GM12878 (cell line): ENCODE results near the gene MEI1. TPM values are rescaled to one million over a fixed set of nuclear protein-coding genes. Genes with fewer than 3 reads are reported as not detected.
A peak's percentile ranks its signal among the peaks of the same experiment; 100 is the strongest.
"Not testable (repeated sequence)": the region's sequence is repeated elsewhere in the genome, so short reads cannot be mapped to it uniquely, and the experiment has no call there.

Experiments used
- ATAC-seq: fragments of 200-7000 bp; cut with Tn5 transposase; 3 replicates; pipeline ENCODE4 v1.9.1; 2020; ENCODE audit warnings: mild to moderate bottlenecking, moderate library complexity
- BruUV-seq: library from RNA; stranded (reverse); fragments of 400-500 nt; replicated peaks from 2 replicates; lab custom pipeline; 2021; lab: Mats Ljungman, UMichigan
- CTCF ChIA-PET: fragments of 300-600 bp; sonication (Branson Sonifier 250); formaldehyde crosslinking; extraction: SDS; loops from one replicate; lab custom pipeline; 2021; ENCODE audit warnings: inconsistent platforms; lab: Yijun Ruan, JAX
- POLR2A ChIA-PET: fragments of 350-600 bp; formaldehyde crosslinking; extraction: SDS; loops from one replicate; lab custom pipeline; 2021; ENCODE audit warnings: inconsistent platforms; lab: Charles Lee
- RAD21 ChIA-PET: fragments of 300-600 bp; sonication (Branson Sonifier 250); formaldehyde crosslinking; loops from one replicate; lab custom pipeline; 2023; ENCODE audit warnings: antibody characterized with exemption; ENCODE audit not compliant: unreplicated experiment; lab: Charles Lee
- SMC1A ChIA-PET: fragments of 300-600 bp; sonication (Branson Sonifier 250); formaldehyde crosslinking; loops from one replicate; lab custom pipeline; 2023; ENCODE audit not compliant: unreplicated experiment, uncharacterized antibody; lab: Charles Lee
- DNase-seq: peaks from one replicate; pipeline ENCODE4 v3.0.0-alpha.2; 2011; ENCODE audit warnings: low read depth, low spot score
- FAIRE-seq: peaks from 3 replicates; lab custom pipeline; 2011; peaks lifted over from hg19 to GRCh38; lab: Jason Lieb, UNC
- H2AFZ ChIP-seq: 2 replicates; pipeline ENCODE4 v1.6.0; 2011; ENCODE audit warnings: low read depth, low read length, control low read depth; ENCODE audit not compliant: control insufficient read depth
- H3K27ac ChIP-seq: 2 replicates; pipeline ENCODE4 v1.5.1; 2011; ENCODE audit warnings: control low read depth; ENCODE audit not compliant: control insufficient read depth, insufficient read depth
- H3K27me3 ChIP-seq, 2 experiments: replicated peaks in 1 of 2; 2 replicates each; pipeline versions ENCODE4 v1.6.0 to v1.6.1; 2011; ENCODE audit warnings: low read length in 1 of 2; ENCODE audit not compliant: control insufficient read depth in 2 of 2, insufficient read depth in 2 of 2
- H3K36me3 ChIP-seq, 2 experiments: 2 replicates each; pipeline ENCODE4 v1.5.1; 2011; ENCODE audit warnings: low read length in 1 of 2; ENCODE audit not compliant: control insufficient read depth in 2 of 2, insufficient read depth in 2 of 2
- H3K4me1 ChIP-seq: 2 replicates; pipeline ENCODE4 v1.6.1; 2011; ENCODE audit warnings: mild to moderate bottlenecking, low read length, moderate library complexity, mixed read lengths; ENCODE audit not compliant: control insufficient read depth, insufficient read depth
- H3K4me2 ChIP-seq: 2 replicates; pipeline ENCODE4 v1.6.0; 2011; ENCODE audit warnings: control low read depth; ENCODE audit not compliant: control insufficient read depth, insufficient read depth
- H3K4me3 ChIP-seq: fragments of 200-600 bp; sonication (generic); 2 replicates; pipeline ENCODE4 v1.5.1; 2016
- H3K79me2 ChIP-seq: 2 replicates; pipeline ENCODE4 v1.6.0; 2011; ENCODE audit warnings: low read length; ENCODE audit not compliant: control insufficient read depth, insufficient read depth
- H3K9ac ChIP-seq: 2 replicates; pipeline ENCODE4 v1.8.0; 2011; ENCODE audit warnings: low read length, control low read depth, mixed read lengths; ENCODE audit not compliant: control insufficient read depth, insufficient read depth
- H3K9me3 ChIP-seq: replicated peaks from 3 replicates; pipeline ENCODE4 v1.5.1; 2011; ENCODE audit warnings: mild to moderate bottlenecking, low read length; ENCODE audit not compliant: control insufficient read depth, insufficient read depth
- H4K20me1 ChIP-seq: 2 replicates; pipeline ENCODE4 v1.6.0; 2011; ENCODE audit not compliant: control insufficient read depth, insufficient read depth
- ATF7 ChIP-seq: fragments of 450-650 bp; IDR thresholded peaks from 2 replicates; pipeline ENCODE4 v1.6.1; 2016; ENCODE audit warnings: low read depth, mild to moderate bottlenecking
- ESRRA ChIP-seq: IDR thresholded peaks from 2 replicates; pipeline ENCODE4 v1.6.1; 2012; ENCODE audit warnings: mild to moderate bottlenecking, low read length, improper control_type of control experiment
- MEF2B ChIP-seq: fragments of 450-650 bp; IDR thresholded peaks from 2 replicates; pipeline ENCODE4 v1.6.1; 2018; ENCODE audit warnings: mild to moderate bottlenecking, moderate library complexity; ENCODE audit not compliant: partially characterized antibody, poor library complexity, severe bottlenecking
- POLR2A ChIP-seq: IDR thresholded peaks from 2 replicates; pipeline ENCODE4 v1.6.1; 2011; ENCODE audit warnings: low read depth, mild to moderate bottlenecking, low read length
- POLR2AphosphoS5 ChIP-seq: IDR thresholded peaks from 2 replicates; pipeline ENCODE4 v1.6.1; 2011; ENCODE audit warnings: mild to moderate bottlenecking, low read length, inconsistent platforms
- TBL1XR1 ChIP-seq: IDR thresholded peaks from 2 replicates; pipeline ENCODE4 v1.6.1; 2012; ENCODE audit warnings: low read depth, low read length, improper control_type of control experiment
- WGBS: methylation state at CpG from one replicate; pipeline ENCODE4 v1.1.6; 2016; ENCODE audit warnings: low lambda C conversion rate; ENCODE audit not compliant: insufficient replicate concordance, insufficient coverage; ENCODE audit errors: missing lambda C conversion rate; 5-methylcytosine and 5-hydroxymethylcytosine counted together
- in situ Hi-C: fragments of 300-500 bp; cut with MboI; formaldehyde crosslinking; loops from 9 replicates; pipeline ENCODE4 v1.14.3; 2018; ENCODE audit warnings: mixed read lengths
- intact Hi-C: fragments of 100-400 bp; cut with micrococcal nuclease; formaldehyde crosslinking; loops from one replicate; pipeline ENCODE4 v1.14.2; 2022; ENCODE audit not compliant: unreplicated experiment
- polyA plus RNA-seq, 11 experiments: library from polyadenylated mRNA; depleted of rRNA in 4 of 11; unstranded in 6 of 11; stranded (reverse) in 5 of 11; fragments of >200 nt; fragmentation: Nextera tagmentation in 4 of 11; fragmentation: Illumina TruSeq in 1 of 11; extraction: Ambion mirVana in 4 of 11; extraction: Trizol in 1 of 11; gene quantifications; 1 replicate in 1 of 11; 2 replicates in 10 of 11; pipeline versions ENCODE4 v1.2.1 to v1.2.3, GENCODE V29; 2011 to 2016; ENCODE audit warnings: inconsistent platforms in 2 of 11, missing spikeins in 2 of 11, low read depth in 1 of 11
- total RNA-seq, 4 experiments: library from RNA; depleted of rRNA in 3 of 4; stranded (reverse); fragments of >200 nt in 3 of 4; fragmentation: Illumina TruSeq in 1 of 4; extraction: Trizol in 1 of 4; gene quantifications; 2 replicates each; pipeline versions ENCODE4 v1.2.1 to v1.2.3, GENCODE V29; 2013 to 2021
- TF ChIP-seq, protein P1 (sequence below): fragments of 450-650 bp; formaldehyde crosslinking; IDR thresholded peaks from 2 replicates; pipeline ENCODE4 v1.5.0; 2022; ENCODE audit warnings: mild to moderate bottlenecking, missing genetic modification characterization

MEI1 gene
- total and polyA plus RNA-seq, 10 of the 15 experiments (the other 5 are each of a cell fraction or from before 2014, with no cell fraction given) = 27.9 to 48.9 (median 35.8) TPM

DNA sequence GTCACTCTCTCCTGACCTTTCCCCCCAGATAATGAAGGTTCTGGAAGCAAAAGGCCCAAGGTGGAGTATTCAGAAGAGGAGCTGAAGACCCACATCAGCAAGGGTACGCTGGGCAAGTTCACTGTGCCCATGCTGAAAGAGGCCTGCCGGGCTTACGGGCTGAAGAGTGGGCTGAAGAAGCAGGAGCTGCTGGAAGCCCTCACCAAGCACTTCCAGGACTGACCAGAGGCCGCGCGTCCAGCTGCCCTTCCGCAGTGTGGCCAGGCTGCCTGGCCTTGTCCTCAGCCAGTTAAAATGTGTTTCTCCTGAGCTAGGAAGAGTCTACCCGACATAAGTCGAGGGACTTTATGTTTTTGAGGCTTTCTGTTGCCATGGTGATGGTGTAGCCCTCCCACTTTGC, 35.7 kb upstream of the MEI1 start:
- TF ChIP-seq POLR2A = 0 out of 2 replicates have a peak, but pooled peaks have one; percentile 25
- POLR2A ChIA-PET = interaction anchor here (1.0 kb wide), 1 partner anchor 194 kb away, joined by 3 read pairs; no protein-coding TSS in a partner anchor
- FAIRE-seq, intact Hi-C loops, H3K9me3 ChIP-seq, H3K4me3 ChIP-seq, H3K9ac ChIP-seq, DNase-seq, in situ Hi-C loops, H3K79me2 ChIP-seq, H3K4me2 ChIP-seq, H4K20me1 ChIP-seq, H3K4me1 ChIP-seq, ATAC-seq, H2AFZ ChIP-seq, RAD21 ChIA-PET, H3K27me3 ChIP-seq, BruUV-seq, H3K27ac ChIP-seq: not testable (repeated sequence)
- peaks cover 22 to 24% of the 10 kb centered on the region in 2 experiments; a peak in 3 of 4 replicates for H3K36me3 ChIP-seq
- SMC1A ChIA-PET = interaction anchor here (1.0 kb wide), 1 partner anchor 13 kb away, joined by 3 read pairs; no protein-coding TSS in a partner anchor
- 97% methylated on average over 9 of the region's 9 CpGs for whole genome bisulfite sequencing
- CTCF ChIA-PET = interaction anchor here (1.1 to 1.6 kb wide), 4 partner anchors 9 to 120 kb away, joined by 3 to 5 read pairs (median 3); partner anchors contain the start of gene POLR3H

DNA sequence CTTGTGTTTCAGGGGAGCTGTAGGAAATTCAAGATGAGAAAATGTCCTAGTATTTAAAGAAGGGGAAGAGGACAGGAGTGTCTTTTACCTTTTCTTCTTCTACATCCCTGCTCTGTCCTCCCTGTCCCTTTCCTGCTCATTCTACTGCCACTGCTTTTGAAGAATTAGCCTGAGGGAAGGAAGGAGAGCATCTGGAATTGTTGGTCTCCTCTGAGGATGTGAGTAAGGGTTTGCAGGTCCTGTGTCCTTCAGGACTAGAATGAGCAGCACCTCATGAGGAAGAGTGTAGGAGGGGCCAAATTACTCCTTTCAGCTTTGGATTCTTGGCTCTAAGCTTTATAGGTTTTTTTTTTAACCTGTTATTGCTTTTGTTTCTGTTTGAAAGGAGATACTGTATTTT, 34.8 kb upstream of the MEI1 start:
- Histone ChIP-seq H3K27me3 (no peaks in the 10 kb centered on the region), H4K20me1 (no peaks in the 10 kb centered on the region), H3K9ac (no peak overlapping the region), H3K36me3 (peaks cover 19 to 21% of the 10 kb centered on the region in 2 experiments; a peak in 3 of 4 replicates), H3K4me1 (peaks cover 3% of the 10 kb centered on the region; the same call in 1 of the 2 replicates), H3K27ac (no peak overlapping the region), H3K79me2 (no peaks in the 10 kb centered on the region), H3K4me2 (no peak overlapping the region), H3K9me3 (no peaks in the 10 kb centered on the region), H3K4me3 (no peak overlapping the region), H2AFZ (no peak overlapping the region)
- DNase-seq = no peak
- FAIRE-seq = no peak
- SMC1A ChIA-PET = interaction anchor here (1.0 kb wide), 1 partner anchor 14 kb away, joined by 3 read pairs; no protein-coding TSS in a partner anchor
- CTCF ChIA-PET = interaction anchor here (1.2 to 1.6 kb wide), 4 partner anchors 11 to 121 kb away, joined by 3 to 5 read pairs (median 3); partner anchors contain the start of gene POLR3H
- TF ChIP-seq ESRRA (no peak), TBL1XR1 (no peak), POLR2AphosphoS5 (peak; percentile 44; the same call in 1 of the 2 replicates), ATF7 (no peak), MEF2B (no peak)
- TF ChIP-seq, protein P1, sequence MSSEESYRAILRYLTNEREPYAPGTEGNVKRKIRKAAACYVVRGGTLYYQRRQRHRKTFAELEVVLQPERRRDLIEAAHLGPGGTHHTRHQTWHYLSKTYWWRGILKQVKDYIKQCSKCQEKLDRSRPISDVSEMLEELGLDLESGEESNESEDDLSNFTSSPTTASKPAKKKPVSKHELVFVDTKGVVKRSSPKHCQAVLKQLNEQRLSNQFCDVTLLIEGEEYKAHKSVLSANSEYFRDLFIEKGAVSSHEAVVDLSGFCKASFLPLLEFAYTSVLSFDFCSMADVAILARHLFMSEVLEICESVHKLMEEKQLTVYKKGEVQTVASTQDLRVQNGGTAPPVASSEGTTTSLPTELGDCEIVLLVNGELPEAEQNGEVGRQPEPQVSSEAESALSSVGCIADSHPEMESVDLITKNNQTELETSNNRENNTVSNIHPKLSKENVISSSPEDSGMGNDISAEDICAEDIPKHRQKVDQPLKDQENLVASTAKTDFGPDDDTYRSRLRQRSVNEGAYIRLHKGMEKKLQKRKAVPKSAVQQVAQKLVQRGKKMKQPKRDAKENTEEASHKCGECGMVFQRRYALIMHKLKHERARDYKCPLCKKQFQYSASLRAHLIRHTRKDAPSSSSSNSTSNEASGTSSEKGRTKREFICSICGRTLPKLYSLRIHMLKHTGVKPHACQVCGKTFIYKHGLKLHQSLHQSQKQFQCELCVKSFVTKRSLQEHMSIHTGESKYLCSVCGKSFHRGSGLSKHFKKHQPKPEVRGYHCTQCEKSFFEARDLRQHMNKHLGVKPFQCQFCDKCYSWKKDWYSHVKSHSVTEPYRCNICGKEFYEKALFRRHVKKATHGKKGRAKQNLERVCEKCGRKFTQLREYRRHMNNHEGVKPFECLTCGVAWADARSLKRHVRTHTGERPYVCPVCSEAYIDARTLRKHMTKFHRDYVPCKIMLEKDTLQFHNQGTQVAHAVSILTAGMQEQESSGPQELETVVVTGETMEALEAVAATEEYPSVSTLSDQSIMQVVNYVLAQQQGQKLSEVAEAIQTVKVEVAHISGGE (CRISPR knock-in tag) = no peak
- ATAC-seq = no peak
- POLR2A ChIA-PET = no interaction called here
- BruUV-seq = no TSS peak
- intact Hi-C loops = no loop called here
- RAD21 ChIA-PET = interaction anchor here (0.5 kb wide), 1 partner anchor 292 kb away, joined by 3 read pairs; no protein-coding TSS in a partner anchor
- in situ Hi-C loops = no loop called here
